Myocyte (in vitro differentiated cells): Measurements from ENCODE around the gene SSH2. TPM values are rescaled to one million over a fixed set of nuclear protein-coding genes. Genes with fewer than 3 reads are reported as not detected.
A peak's percentile ranks its signal among the peaks of the same experiment; 100 is the strongest.
"Not testable (repeated sequence)": the region's sequence is repeated elsewhere in the genome, so short reads cannot be mapped to it uniquely, and the experiment has no call there.

Experiments used
- DNase-seq: peaks from one replicate; pipeline ENCODE4 v3.0.0-alpha.2; 2012; ENCODE audit warnings: low read depth
- total RNA-seq: library from RNA; depleted of rRNA; stranded (reverse); fragments of >200 nt; gene quantifications from 2 replicates; pipeline ENCODE4 v1.2.3, GENCODE V29; 2014

The SSH2 gene
- total RNA-seq, 1 donor from 2014 or later = 26.7 TPM

- no peak for DNase-seq
These were observed 252.2 kb downstream of the SSH2 start for GRCh38 chr17:29677824-29678223.

- peak; percentile 73 for DNase-seq
These were observed 252.7 kb downstream of the SSH2 start for GRCh38 chr17:29677221-29677791.

- DNase-seq = not testable (repeated sequence)
These were observed 254.1 kb downstream of the SSH2 start for GRCh38 chr17:29675961-29676360.

- no peak for DNase-seq
These were observed 255.7 kb downstream of the SSH2 start for GRCh38 chr17:29674281-29674680.

- no peak for DNase-seq
These were observed 258.4 kb downstream of the SSH2 start for GRCh38 chr17:29671661-29672060.

- DNase-seq = no peak
These were observed 260.8 kb downstream of the SSH2 start for GRCh38 chr17:29669266-29669665.

- DNase-seq = peak; percentile 28
These were observed 262.1 kb downstream of the SSH2 start for GRCh38 chr17:29667969-29668368.

- no peak for DNase-seq
These were observed 264.6 kb downstream of the SSH2 start for GRCh38 chr17:29665481-29665810.

GRCh38 chr17:29664743-29665480 is 265.1 kb downstream of the SSH2 start:
- peak; percentile 56 for DNase-seq

GRCh38 chr17:29663155-29663554 is 266.9 kb downstream of the SSH2 start:
- DNase-seq = peak; percentile 64

- no peak for DNase-seq
These were observed 268.8 kb downstream of the SSH2 start for GRCh38 chr17:29661213-29661612.

- peak; percentile 46 for DNase-seq
These were observed 270.9 kb downstream of the SSH2 start for GRCh38 chr17:29659155-29659554.

- DNase-seq = no peak
These were observed 274.7 kb downstream of the SSH2 start for GRCh38 chr17:29655323-29655722.

- DNase-seq = no peak
These were observed 275.9 kb downstream of the SSH2 start for GRCh38 chr17:29653995-29654714.

GRCh38 chr17:29652976-29653375 is 277.1 kb downstream of the SSH2 start:
- no peak for DNase-seq

- not testable (repeated sequence) for DNase-seq
These were observed 278.1 kb downstream of the SSH2 start for GRCh38 chr17:29651913-29652312.

- DNase-seq = no peak
These were observed 279.6 kb downstream of the SSH2 start for GRCh38 chr17:29650396-29650795.

GRCh38 chr17:29649359-29649758 is 280.7 kb downstream of the SSH2 start:
- no peak for DNase-seq

- no peak for DNase-seq
These were observed 282.0 kb downstream of the SSH2 start for GRCh38 chr17:29648005-29648404.

- peak; percentile 87 for DNase-seq
These were observed 284.4 kb downstream of the SSH2 start for GRCh38 chr17:29645515-29646051.

GRCh38 chr17:29643817-29644160 is 286.2 kb downstream of the SSH2 start:
- DNase-seq = no peak

- peak; percentile 55 for DNase-seq
These were observed 287.8 kb downstream of the SSH2 start for GRCh38 chr17:29642171-29642611.
